SU-DHL-6 (cell line): Measurements from ENCODE around the gene WDR82.

Source experiments
- H2AFZ ChIP-seq: fragments of 200-600 bp; sonication (generic); 2 replicates; pipeline ENCODE4 v1.6.1; 2014; ENCODE audit warnings: low read depth, mild to moderate bottlenecking, moderate library complexity, mixed read lengths, antibody characterized with exemption, low read length; ENCODE audit not compliant: severe bottlenecking
- H3F3A ChIP-seq: fragments of 200-600 bp; shearing (Covaris generic); 2 replicates; pipeline ENCODE4 v1.6.0; 2016; ENCODE audit warnings: antibody characterized with exemption, mild to moderate bottlenecking; ENCODE audit not compliant: insufficient read depth
- H3K27ac ChIP-seq: fragments of 200-600 bp; sonication (generic); 2 replicates; pipeline ENCODE4 v1.5.1; 2016; ENCODE audit warnings: low read depth, mild to moderate bottlenecking, low read length, moderate library complexity, mixed read lengths
- H3K27me3 ChIP-seq: fragments of 200-600 bp; sonication (generic), shearing (Covaris generic); 2 replicates; pipeline ENCODE4 v1.6.0; 2014; ENCODE audit warnings: mild to moderate bottlenecking, low read length
- H3K36me3 ChIP-seq: fragments of 200-600 bp; sonication (generic); 2 replicates; pipeline ENCODE4 v1.6.1; 2014; ENCODE audit warnings: mild to moderate bottlenecking, low read length, mixed read lengths
- H3K4me2 ChIP-seq: fragments of 300-600, 200-600 bp; shearing (Covaris generic), sonication (generic); 2 replicates; pipeline ENCODE4 v1.6.0; 2014; ENCODE audit warnings: low read length, low read depth, mild to moderate bottlenecking; ENCODE audit not compliant: poor library complexity, severe bottlenecking
- H3K4me3 ChIP-seq: fragments of 200-600 bp; sonication (generic); 2 replicates; pipeline ENCODE4 v1.5.1; 2014; ENCODE audit warnings: antibody characterized with exemption, low read length, mild to moderate bottlenecking, mixed read lengths; ENCODE audit not compliant: insufficient read depth, poor library complexity, severe bottlenecking
- H3K79me2 ChIP-seq: fragments of 200-600 bp; sonication (generic); 2 replicates; pipeline ENCODE4 v1.6.1; 2014; ENCODE audit warnings: mild to moderate bottlenecking, low read length, moderate library complexity; ENCODE audit not compliant: insufficient read depth
- H3K9ac ChIP-seq: fragments of 200-600 bp; sonication (generic); 2 replicates; pipeline ENCODE4 v1.7.0; 2014; ENCODE audit warnings: mild to moderate bottlenecking, low read length
- H3K9me2 ChIP-seq: fragments of 200-600 bp; sonication (generic); replicated peaks from 2 replicates; pipeline ENCODE4 v1.6.1; 2014; ENCODE audit warnings: low read length; ENCODE audit not compliant: insufficient read depth
- H3K9me3 ChIP-seq: fragments of 200-600 bp; sonication (generic); 2 replicates; pipeline ENCODE4 v1.6.1; 2014; ENCODE audit warnings: low read length, mixed read lengths; ENCODE audit not compliant: insufficient read depth
- H4K20me1 ChIP-seq: fragments of 200-600 bp; sonication (generic); 2 replicates; pipeline ENCODE4 v1.6.1; 2014; ENCODE audit warnings: low read depth, mild to moderate bottlenecking, antibody characterized with exemption, low read length, moderate library complexity, mixed read lengths
- CTCF ChIP-seq: fragments of 200-600 bp; sonication (generic); IDR thresholded peaks from one replicate; pipeline ENCODE4 v1.5.1; 2017; ENCODE audit warnings: antibody characterized with exemption, mild to moderate bottlenecking, low read length, moderate library complexity; ENCODE audit not compliant: insufficient read depth, poor library complexity, severe bottlenecking
- EZH2phosphoT487 ChIP-seq: fragments of 200-600 bp; sonication (generic), shearing (Covaris generic); conservative IDR thresholded peaks from 2 replicates; pipeline ENCODE4 v1.6.1; 2018; ENCODE audit warnings: mild to moderate bottlenecking, antibody characterized with exemption, low read length, moderate library complexity, mixed read lengths

WDR82 gene

GRCh38 chr3:52210550-52211046 lies 67.9 kb downstream of the WDR82 start:
- peaks cover 28% of the 10 kb centered on the region for H3K36me3 ChIP-seq
- no peaks in the 10 kb centered on the region for H3K9me3 ChIP-seq
- H2AFZ ChIP-seq: no peak overlapping the region
- H3K27me3 ChIP-seq: no peaks in the 10 kb centered on the region
- H3K9ac ChIP-seq: no peak overlapping the region
- H3K27ac ChIP-seq: no peak overlapping the region
- TF ChIP-seq CTCF: no peak
- no peaks in the 10 kb centered on the region for H3F3A ChIP-seq
- H3K79me2 ChIP-seq: no peaks in the 10 kb centered on the region
- no peak overlapping the region for H3K4me3 ChIP-seq
- H3K9me2 ChIP-seq: no peaks in the 10 kb centered on the region
- no peak overlapping the region for H3K4me2 ChIP-seq
- H4K20me1 ChIP-seq: no peaks in the 10 kb centered on the region

- Histone ChIP-seq H3K4me2 (no peak overlapping the region), H3K27me3 (no peaks in the 10 kb centered on the region), H3K9me3 (no peaks in the 10 kb centered on the region), H3K9ac (no peak overlapping the region), H2AFZ (no peak overlapping the region), H3K27ac (no peak overlapping the region), H3K36me3 (peaks cover 32% of the 10 kb centered on the region), H4K20me1 (no peaks in the 10 kb centered on the region), H3K9me2 (no peaks in the 10 kb centered on the region), H3F3A (no peaks in the 10 kb centered on the region), H3K79me2 (no peaks in the 10 kb centered on the region), H3K4me3 (no peak overlapping the region)
- TF ChIP-seq EZH2phosphoT487 (no peak), CTCF (no peak)
Observed at GRCh38 chr3:52210037-52210436, 68.4 kb downstream of the WDR82 start.

GRCh38 chr3:52208556-52208955 lies 69.9 kb downstream of the WDR82 start:
- Histone ChIP-seq H3K79me2 (no peaks in the 10 kb centered on the region), H3K4me2 (no peak overlapping the region), H3K27ac (no peak overlapping the region), H3F3A (no peaks in the 10 kb centered on the region), H3K9me2 (no peaks in the 10 kb centered on the region), H3K27me3 (no peaks in the 10 kb centered on the region), H3K4me3 (no peak overlapping the region), H3K9ac (no peak overlapping the region), H3K36me3 (peaks cover 40% of the 10 kb centered on the region), H3K9me3 (no peaks in the 10 kb centered on the region), H4K20me1 (no peaks in the 10 kb centered on the region), H2AFZ (no peak overlapping the region)
- TF ChIP-seq CTCF: no peak
- no peak for TF ChIP-seq EZH2phosphoT487
